Activated effector memory CD4-positive, alpha-beta T cell treated with Interleukin-2 at 50 U/mL for 16 hours (primary cell): ENCODE results near the gene BRICD5.

ENCODE experiments used
- DNase-seq: peaks from one replicate; pipeline ENCODE4 v3.0.0-alpha.2; 2020

Gene BRICD5

GRCh38 chr16:2196981-2197511 is 13.6 kb downstream of the BRICD5 start:
- DNase-seq, result no peak

- no peak for DNase-seq
These were observed 14.3 kb downstream of the BRICD5 start, which contains the start of gene CASKIN1 for GRCh38 chr16:2196162-2196980. Gene CASKIN1, minus strand, starts transcription at chr16:2196605. Its CDS starts 173 bp downstream, at chr16:2196432.

- DNase-seq, result no peak
These were observed 15.1 kb downstream of the BRICD5 start for GRCh38 chr16:2195322-2196161.

GRCh38 chr16:2194852-2195321 is 15.8 kb downstream of the BRICD5 start:
- peak; percentile 34 for DNase-seq

- DNase-seq, result no peak
These were observed 16.4 kb downstream of the BRICD5 start for GRCh38 chr16:2194166-2194834.

- DNase-seq, result no peak
These were observed 19.3 kb downstream of the BRICD5 start for GRCh38 chr16:2191446-2191706.

- no peak for DNase-seq
These were observed 19.8 kb downstream of the BRICD5 start for GRCh38 chr16:2190659-2191445.

- no peak for DNase-seq
These were observed 20.5 kb downstream of the BRICD5 start for GRCh38 chr16:2190002-2190658.

- no peak for DNase-seq
These were observed 21.3 kb downstream of the BRICD5 start for GRCh38 chr16:2189252-2189893.

GRCh38 chr16:2188395-2188794 is 22.3 kb downstream of the BRICD5 start:
- DNase-seq, result no peak

- DNase-seq, result no peak
These were observed 23.5 kb downstream of the BRICD5 start for GRCh38 chr16:2187212-2187611.

- no peak for DNase-seq
These were observed 24.2 kb downstream of the BRICD5 start for GRCh38 chr16:2186505-2186904.

GRCh38 chr16:2186064-2186463 is 24.6 kb downstream of the BRICD5 start:
- no peak for DNase-seq

GRCh38 chr16:2184962-2185361 is 25.7 kb downstream of the BRICD5 start:
- no peak for DNase-seq

- no peak for DNase-seq
These were observed 26.3 kb downstream of the BRICD5 start for GRCh38 chr16:2184346-2184745.

GRCh38 chr16:2183671-2184070 is 27.0 kb downstream of the BRICD5 start:
- DNase-seq, result no peak

- DNase-seq, result no peak
These were observed 28.7 kb downstream of the BRICD5 start for GRCh38 chr16:2181952-2182351.

GRCh38 chr16:2180962-2181923 is 29.4 kb downstream of the BRICD5 start:
- no peak for DNase-seq

GRCh38 chr16:2180461-2180860 is 30.2 kb downstream of the BRICD5 start:
- DNase-seq, result no peak

GRCh38 chr16:2179576-2179975 is 31.1 kb downstream of the BRICD5 start:
- no peak for DNase-seq
